Tongue (tissue), 2 donors: Measurements from ENCODE around the gene PPM1E. TPM values are rescaled to one million over a fixed set of nuclear protein-coding genes. Genes with fewer than 3 reads are reported as not detected.
"Not testable (repeated sequence)": the region's sequence is repeated elsewhere in the genome, so short reads cannot be mapped to it uniquely, and the experiment has no call there.

Experiments used
- DNase-seq: peaks from one replicate; pipeline ENCODE4 v3.0.0-alpha.2; 2015
- total RNA-seq: library from RNA; depleted of rRNA; stranded (reverse); fragments of >200 nt; gene quantifications from one replicate; pipeline ENCODE4 v1.2.3, GENCODE V29; 2014

PPM1E gene
- total RNA-seq, 1 donor from 2014 or later: 1.5 TPM

DNA sequence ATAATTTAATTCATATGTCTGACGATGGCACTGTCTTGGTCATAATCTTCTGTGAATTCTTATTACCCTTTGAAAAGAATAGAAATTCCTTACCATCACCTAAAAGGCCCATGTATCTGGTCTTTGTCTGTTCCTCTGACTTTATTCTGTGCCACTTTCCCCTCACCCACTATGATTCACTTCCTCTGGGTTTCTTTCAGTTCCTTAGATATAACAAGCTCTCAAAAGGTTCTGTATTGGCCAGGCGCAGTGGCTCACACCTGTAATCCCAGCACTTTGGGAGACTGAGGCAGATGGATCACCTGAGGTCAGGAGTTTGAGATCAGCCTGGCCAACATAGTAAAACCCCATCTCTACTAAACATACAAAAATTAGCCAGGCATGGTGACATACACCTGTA is 198.7 kb downstream of the PPM1E start:
- not testable (repeated sequence) for DNase-seq

- no peak for DNase-seq
Measured at GRCh38 chr17:58956997-58957724, 201.5 kb downstream of the PPM1E start.

- not testable (repeated sequence) for DNase-seq
Measured at GRCh38 chr17:58957725-58958073, 202.0 kb downstream of the PPM1E start.

DNA sequence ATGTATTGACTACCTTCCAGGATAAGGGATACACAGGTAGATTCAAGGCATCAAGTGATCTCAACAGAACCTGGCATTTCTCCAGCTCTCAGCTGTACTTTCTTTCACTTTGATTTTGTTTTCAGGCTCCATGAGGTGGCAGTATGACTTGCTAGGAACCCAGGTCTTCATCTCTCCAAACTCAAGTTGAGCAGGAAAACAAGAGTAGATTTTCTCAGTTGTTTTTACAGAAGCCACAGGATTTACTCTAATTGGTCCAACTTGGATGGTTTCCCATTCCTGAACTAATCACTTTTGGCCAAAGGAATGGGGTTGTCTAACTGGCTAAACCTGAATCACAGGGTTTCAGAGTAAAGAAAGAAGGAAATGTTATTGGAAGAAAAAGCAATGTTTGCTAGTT is 204.4 kb downstream of the PPM1E start:
- peak; percentile 20 for DNase-seq

DNA sequence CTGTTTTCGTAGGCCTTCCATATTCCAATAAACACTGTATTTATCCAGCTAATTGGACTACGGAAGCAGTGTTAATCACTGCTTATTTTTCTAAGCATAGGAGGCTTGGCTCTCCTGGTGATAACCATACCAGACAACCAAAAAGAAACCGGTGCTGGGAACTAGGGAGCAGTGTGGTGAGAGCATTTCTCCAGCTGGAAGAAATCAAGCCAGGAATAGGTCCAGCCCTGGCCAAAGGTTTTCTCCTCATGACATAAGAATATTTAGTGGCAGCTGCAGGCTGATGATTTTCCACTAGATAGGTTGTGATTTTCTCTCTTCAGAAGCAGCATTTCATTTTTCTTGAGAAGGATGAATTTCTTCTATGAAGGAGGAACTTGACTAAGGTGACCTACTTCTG is 209.6 kb downstream of the PPM1E start:
- DNase-seq: peak; percentile 11

DNA sequence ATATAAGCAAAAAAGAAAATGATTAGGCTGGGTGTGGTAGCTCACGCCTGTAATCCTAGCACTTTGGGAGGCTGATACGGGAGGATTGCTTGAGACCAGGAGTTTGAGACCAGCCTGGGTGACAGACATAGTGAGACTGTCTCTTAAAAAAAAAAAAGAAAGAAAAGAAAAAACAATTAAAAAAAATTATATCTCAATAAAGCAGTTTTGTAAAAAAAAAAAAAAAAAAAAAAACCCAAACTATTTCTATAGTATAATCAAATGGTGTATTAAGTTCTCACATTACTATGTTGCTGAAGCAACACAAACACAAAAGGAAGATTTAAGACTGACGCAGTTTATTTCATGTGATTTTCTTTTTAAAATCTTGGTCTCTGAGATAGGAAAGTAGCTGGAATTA is 210.6 kb downstream of the PPM1E start:
- no peak for DNase-seq

DNA sequence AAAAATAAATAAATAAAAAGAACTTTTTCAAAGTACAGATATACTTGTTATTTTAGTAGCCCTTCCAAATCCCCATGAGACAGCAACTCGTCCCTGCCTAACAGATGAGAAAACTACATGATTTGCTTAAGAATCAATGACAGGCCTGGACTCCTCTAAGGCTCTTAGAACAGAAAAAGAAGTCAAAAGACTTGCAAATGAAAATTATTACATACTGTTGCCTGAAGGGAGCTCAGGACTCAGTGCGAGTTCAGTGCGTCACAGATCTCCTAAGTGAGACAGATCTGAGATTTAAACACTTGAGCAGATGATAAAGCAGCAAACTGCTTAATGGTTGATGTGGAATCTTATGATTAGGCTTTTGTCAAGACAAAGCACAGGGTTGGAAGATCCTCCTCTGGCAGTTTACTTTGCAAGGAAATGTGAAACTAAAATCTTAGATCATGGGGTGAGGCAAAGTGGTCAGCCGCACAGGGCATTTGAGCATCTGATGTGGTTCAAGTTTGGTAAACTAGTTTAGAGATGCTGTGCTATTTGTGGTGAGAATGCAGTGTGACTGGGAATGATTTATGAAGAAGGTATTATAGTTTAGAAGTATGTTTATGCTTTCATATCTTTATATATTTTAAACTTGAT is 212.9 kb downstream of the PPM1E start:
- no peak for DNase-seq

- peak; percentile 23 for DNase-seq
Measured at GRCh38 chr17:58969156-58969555, 213.5 kb downstream of the PPM1E start.

DNA sequence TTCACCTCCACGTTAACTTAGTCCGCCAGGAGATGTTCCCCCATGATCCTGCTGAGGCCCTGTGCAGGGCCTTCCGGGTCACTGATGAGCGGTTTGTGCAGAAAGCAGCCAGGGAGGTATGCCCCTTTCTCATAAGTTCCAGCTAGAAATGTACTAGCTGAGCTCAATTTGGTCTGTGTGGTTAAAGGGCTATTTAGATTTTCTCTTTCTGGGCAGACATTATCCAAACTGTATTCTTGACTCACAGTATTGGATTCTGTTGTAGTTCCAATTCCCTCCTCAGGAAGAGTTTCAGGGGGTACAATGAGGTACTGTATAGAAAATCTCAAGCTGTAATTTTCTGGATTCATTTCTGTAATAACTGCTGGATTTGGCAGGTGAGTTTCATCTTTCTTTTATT is 214.0 kb downstream of the PPM1E start:
- DNase-seq: no peak

DNA sequence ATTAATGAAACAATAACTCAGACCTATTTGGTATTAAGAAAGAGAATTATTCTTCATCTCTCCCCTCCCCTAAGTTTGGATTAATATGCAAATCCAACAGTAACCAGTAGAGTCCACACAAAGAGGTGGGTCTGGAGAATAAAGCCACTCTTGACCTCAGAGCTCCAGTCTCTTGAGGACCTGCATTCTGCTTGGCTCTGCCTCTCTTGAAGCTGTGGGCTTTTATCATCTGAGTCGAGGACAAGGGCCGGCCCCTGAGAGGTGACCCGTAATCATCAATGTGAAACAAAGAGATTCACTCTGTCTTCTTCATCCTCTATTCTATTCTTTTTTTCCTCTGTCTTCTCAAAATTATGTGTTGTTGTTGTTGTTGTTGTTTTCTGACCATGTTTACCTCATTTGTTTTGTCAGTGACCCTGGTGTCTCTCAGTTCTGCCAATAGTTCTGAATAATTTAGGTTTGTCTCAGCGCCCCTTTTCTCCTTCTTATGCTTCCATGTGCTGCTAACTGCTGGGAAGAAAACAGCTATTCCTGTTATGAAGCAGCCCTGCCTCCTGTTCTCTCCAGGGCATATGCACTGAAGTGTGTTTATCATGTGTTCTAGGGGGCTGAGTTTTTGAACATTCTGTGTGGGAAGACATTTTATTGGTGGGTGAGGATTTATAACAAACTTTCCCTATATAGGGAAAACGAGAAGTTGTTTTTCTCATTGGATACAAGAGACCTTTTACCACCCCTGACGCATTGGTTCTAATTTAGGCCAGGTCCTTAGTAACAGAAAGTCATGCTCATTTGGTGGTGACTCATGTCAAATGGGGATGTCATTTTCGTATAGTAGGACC is 215.2 kb downstream of the PPM1E start:
- DNase-seq: no peak

GRCh38 chr17:58974354-58974753 is 218.7 kb downstream of the PPM1E start:
- no peak for DNase-seq

DNA sequence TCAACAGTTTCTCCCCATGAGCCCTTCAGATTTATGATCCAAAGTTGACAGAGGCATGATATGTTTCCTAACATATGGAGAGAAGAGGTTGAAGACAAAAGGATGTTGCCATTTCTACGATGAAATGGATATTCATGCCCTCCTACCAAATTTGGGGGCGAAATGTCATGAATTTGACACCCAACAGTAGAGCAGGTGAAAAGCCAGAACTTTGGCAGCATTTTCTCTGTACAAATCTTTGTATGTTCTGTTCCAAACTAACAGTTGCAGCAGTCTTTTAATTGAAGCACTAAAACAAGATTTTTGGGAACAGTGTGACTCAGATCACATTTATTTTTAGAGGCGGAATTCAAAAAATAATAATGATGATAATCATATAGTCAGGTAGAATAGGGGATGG is 220.9 kb downstream of the PPM1E start:
- DNase-seq: no peak

- no peak for DNase-seq
Measured at GRCh38 chr17:58980706-58981481, 225.2 kb downstream of the PPM1E start.

- no peak for DNase-seq
Measured at GRCh38 chr17:58982626-58983025, 227.0 kb downstream of the PPM1E start.

GRCh38 chr17:58985367-58985766 is 229.7 kb downstream of the PPM1E start:
- no peak for DNase-seq

DNA sequence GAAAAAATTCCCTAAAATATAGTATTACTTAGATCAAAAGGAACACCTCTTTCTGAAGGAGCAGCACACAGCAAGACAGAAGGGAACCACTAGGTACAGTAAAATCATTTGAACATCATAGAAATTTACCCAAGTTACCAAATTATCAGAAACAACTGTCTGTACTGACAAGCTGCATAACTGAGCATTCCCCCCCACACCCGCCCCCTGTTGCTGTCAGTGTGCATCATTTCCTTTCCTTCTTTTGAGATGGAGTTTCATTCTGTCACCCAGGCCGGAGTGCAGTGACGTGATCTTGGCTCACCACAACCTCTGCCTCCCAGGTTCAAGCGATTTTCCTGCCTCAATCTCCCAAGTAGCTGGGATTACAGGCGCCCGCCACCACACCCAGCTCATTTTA is 230.3 kb downstream of the PPM1E start:
- DNase-seq: no peak

- no peak for DNase-seq
Measured at GRCh38 chr17:58989629-58990028, 234.0 kb downstream of the PPM1E start.

DNA sequence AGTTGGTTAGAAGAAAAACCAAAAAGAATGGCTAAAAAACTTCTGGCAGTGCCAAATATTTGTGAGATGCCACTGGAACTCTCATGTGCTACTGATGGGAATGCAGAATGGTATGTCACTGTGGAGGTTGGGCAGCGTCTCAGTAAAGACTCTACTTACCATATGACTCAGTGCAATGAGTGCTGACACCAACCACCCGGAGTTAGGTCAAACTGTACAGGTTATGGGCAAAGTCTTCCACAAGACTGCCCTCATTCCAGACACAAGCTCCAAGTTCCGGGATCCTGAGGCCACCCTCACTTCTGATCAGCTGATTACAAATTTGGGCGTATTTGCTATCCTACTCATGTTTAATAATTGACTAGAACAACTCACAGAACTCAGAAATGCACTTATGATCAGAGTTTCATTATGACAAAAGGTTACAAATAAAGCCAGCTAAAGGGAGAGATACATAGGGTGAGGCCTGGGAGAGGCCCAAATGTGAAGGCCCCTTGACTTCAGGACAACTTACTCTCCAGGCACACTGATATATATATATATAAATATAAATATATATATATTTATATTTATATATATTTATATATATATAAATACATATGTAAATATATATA is 236.2 kb downstream of the PPM1E start:
- no peak for DNase-seq

DNA sequence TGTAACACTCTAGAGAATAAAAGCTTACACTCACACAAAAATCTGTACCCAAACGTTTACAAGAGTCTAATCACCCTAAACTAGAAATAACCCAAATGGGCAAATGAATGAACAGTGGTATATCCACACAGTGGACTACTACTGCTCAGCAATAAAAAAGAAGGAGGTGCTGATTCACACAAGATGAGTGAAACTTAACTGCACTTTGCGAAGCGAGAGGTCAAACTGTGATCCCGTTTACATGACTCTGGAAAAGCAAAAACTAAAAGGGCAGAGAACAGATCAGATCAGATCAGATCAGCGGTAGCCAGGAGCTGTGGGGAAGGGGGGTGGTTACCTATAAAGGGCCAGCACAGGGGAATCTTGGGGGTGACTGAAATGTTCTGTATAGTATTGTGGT is 237.7 kb downstream of the PPM1E start:
- no peak for DNase-seq

- DNase-seq: no peak
Measured at GRCh38 chr17:58995247-58995940, 239.7 kb downstream of the PPM1E start.

DNA sequence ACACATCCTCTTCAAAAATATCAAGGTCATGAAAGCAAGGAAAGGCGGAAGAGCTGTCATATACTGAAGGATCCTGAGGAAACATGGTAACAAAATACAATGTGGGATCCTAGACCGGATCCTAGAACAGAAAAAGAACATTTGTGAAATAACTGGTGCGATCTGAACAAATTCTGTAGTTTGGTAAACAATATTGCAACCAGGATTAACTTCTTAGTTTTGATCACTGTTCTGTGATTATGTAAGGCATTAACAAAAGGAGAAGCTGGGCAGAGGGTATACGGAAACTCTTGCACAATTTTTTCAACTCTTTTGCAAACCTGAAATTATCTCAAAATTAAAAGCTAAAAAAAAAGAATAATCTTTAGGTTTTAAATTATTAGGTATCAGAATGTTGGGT is 241.3 kb downstream of the PPM1E start:
- DNase-seq: no peak
